ENCODE measurements around the gene CREB3L1.
A peak's percentile ranks its signal among the peaks of the same experiment; 100 is the strongest.

CREB3L1 gene

GRCh38 chr11:46335271-46335670, 57.8 kb downstream of the CREB3L1 start:
- H3K4me3 ChIP-seq (ENCODE audit: control insufficient read depth in 1 of 7, extremely low read depth in 1 of 7, insufficient read depth in 4 of 7, low read depth in 2 of 7, low read length in 6 of 7), result no peak overlapping the region
- no peak overlapping the region for H3K27ac ChIP-seq (ENCODE audit: insufficient read depth in 1 of 2, low read depth in 1 of 2, low read length in 2 of 2, poor library complexity in 1 of 2, severe bottlenecking in 2 of 2)
- no peak for DNase-seq
- H3K27me3 ChIP-seq (replicated peaks in 2 of 5; ENCODE audit: control insufficient read depth in 4 of 5, insufficient read depth in 5 of 5, low read length in 4 of 5), result peaks cover 0 to 20% (median 7%) of the 10 kb centered on the region in 5 experiments
- CTCF ChIA-PET, result interaction anchor here (42.2 kb wide), 1 partner anchor 27 kb away, joined by 1037 read pairs; the partner anchor contains the start of genes DGKZ and MDK
- H3K9me3 ChIP-seq (ENCODE audit: control extremely low read depth in 1 of 5, control insufficient read depth in 4 of 5, insufficient read depth in 2 of 5, low read depth in 1 of 5, low read length in 4 of 5), result no peaks in the 10 kb centered on the region
- H3K4me1 ChIP-seq (ENCODE audit: control extremely low read depth in 1 of 4, control insufficient read depth in 4 of 4, insufficient read depth in 4 of 4, low read length in 3 of 4), result peaks cover 12 to 82% (median 75%) of the 10 kb centered on the region in 4 experiments
- 90% methylated on average over 2 of the region's 6 CpGs for WGBS (ENCODE audit: insufficient coverage)
- POLR2A ChIA-PET, result no interaction called here
- H3K36me3 ChIP-seq (ENCODE audit: control insufficient read depth in 4 of 4, insufficient read depth in 4 of 4, low read length in 3 of 4), result no peaks in the 10 kb centered on the region

DNA sequence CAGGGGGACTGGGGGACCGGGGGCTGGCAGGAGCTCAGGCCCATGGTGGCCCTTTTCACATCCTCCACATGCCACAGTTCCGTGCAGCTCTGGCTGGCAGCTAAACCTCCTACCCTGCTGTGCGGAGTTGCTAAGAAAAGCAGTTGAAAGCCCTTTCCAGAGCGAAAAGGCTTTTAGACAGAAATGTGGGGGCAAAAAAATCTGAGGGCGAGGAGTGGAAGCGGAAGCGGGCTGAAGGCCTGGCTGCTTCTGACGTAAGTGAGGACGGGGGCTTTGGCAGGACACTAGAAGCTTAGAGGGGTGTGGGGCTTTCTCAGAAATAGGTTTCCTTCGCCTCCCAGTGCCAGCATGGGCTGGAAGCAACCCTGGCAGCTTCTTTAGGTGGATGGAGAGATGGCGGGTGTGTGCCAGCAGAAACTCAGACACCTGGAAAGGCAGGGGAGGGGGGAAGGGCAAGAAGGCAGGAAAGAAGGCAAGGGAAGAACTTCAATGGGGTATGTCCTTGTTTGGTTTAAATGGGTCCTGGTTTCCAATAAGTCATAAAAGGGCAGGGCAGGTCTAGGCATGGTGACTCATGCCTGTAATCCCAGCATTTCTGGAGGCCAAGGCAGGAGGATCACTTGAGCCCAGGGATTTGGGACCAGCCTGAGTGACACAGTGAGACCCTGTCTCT, 58.6 kb downstream of the CREB3L1 start:
- CTCF ChIA-PET, result interaction anchor here (0.7 to 42.2 kb wide), 3 partner anchors 18 to 26 kb away, joined by 4 to 1037 read pairs (median 4); partner anchors contain the start of genes DGKZ and MDK
- Histone ChIP-seq H3K4me3 (ENCODE audit: control insufficient read depth in 1 of 7, extremely low read depth in 1 of 7, insufficient read depth in 4 of 7, low read depth in 2 of 7, low read length in 6 of 7) (no peak overlapping the region), H3K27ac (ENCODE audit: insufficient read depth in 1 of 2, low read depth in 1 of 2, low read length in 2 of 2, poor library complexity in 1 of 2, severe bottlenecking in 2 of 2) (no peak overlapping the region), H3K36me3 (ENCODE audit: control insufficient read depth in 4 of 4, insufficient read depth in 4 of 4, low read length in 3 of 4) (no peaks in the 10 kb centered on the region), H3K4me1 (ENCODE audit: control extremely low read depth in 1 of 4, control insufficient read depth in 4 of 4, insufficient read depth in 4 of 4, low read length in 3 of 4) (peaks cover 7 to 82% (median 73%) of the 10 kb centered on the region in 4 experiments), H3K9me3 (ENCODE audit: control extremely low read depth in 1 of 5, control insufficient read depth in 4 of 5, insufficient read depth in 2 of 5, low read depth in 1 of 5, low read length in 4 of 5) (no peaks in the 10 kb centered on the region), H3K27me3 (replicated peaks in 2 of 5; ENCODE audit: control insufficient read depth in 4 of 5, insufficient read depth in 5 of 5, low read length in 4 of 5) (peaks cover 0 to 20% (median 7%) of the 10 kb centered on the region in 5 experiments)
- 97% methylated on average over 11 of the region's 11 CpGs for WGBS (ENCODE audit: insufficient coverage)
- no peak for DNase-seq
- POLR2A ChIA-PET, result no interaction called here

DNA sequence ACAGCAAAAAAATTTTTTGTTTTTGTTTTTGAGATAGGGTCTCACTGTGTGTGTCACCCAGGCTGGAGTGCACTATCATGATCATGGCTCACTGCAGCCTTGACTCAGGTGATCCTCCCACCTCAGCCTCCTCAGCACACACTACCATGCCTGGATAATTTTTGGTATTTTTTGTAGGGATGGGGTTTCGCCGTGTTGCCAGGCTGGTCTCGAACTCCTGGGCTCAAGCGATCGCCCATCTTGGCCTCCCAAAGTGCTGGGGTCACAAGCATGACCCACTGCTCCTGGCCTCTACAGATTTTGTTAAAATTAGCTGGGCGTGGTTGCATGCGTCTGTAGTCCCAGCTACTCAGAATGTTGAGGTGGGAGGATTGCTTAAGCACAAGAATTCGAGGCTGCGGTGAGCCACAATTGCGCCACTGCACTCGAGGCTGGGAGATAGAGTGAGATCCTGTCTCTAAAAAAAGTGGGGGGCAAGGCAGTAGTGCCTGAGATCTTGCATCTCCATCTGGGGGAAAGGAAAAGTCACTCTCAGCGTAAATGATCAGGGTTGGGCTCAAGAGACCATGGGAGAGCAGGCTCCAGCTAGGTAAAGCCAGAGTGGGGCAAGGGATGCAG, 59.2 kb downstream of the CREB3L1 start:
- Histone ChIP-seq H3K36me3 (ENCODE audit: control insufficient read depth in 4 of 4, insufficient read depth in 4 of 4, low read length in 3 of 4) (no peaks in the 10 kb centered on the region), H3K27me3 (replicated peaks in 2 of 5; ENCODE audit: control insufficient read depth in 4 of 5, insufficient read depth in 5 of 5, low read length in 4 of 5) (peaks cover 0 to 20% (median 7%) of the 10 kb centered on the region in 5 experiments), H3K4me1 (ENCODE audit: control extremely low read depth in 1 of 4, control insufficient read depth in 4 of 4, insufficient read depth in 4 of 4, low read length in 3 of 4) (peaks cover under 1 to 82% (median 73%) of the 10 kb centered on the region in 4 experiments), H3K9me3 (ENCODE audit: control extremely low read depth in 1 of 5, control insufficient read depth in 4 of 5, insufficient read depth in 2 of 5, low read depth in 1 of 5, low read length in 4 of 5) (no peaks in the 10 kb centered on the region), H3K27ac (ENCODE audit: insufficient read depth in 1 of 2, low read depth in 1 of 2, low read length in 2 of 2, poor library complexity in 1 of 2, severe bottlenecking in 2 of 2) (no peak overlapping the region), H3K4me3 (ENCODE audit: control insufficient read depth in 1 of 7, extremely low read depth in 1 of 7, insufficient read depth in 4 of 7, low read depth in 2 of 7, low read length in 6 of 7) (no peak overlapping the region)
- whole genome bisulfite sequencing (ENCODE audit: insufficient coverage), result 90% methylated on average over 10 of the region's 12 CpGs
- CTCF ChIA-PET, result interaction anchor here (0.7 to 42.2 kb wide), 3 partner anchors 19 to 25 kb away, joined by 4 to 1037 read pairs (median 4); partner anchors contain the start of genes DGKZ and MDK
- peak in 2 of 3 donors; percentile 71 to 77 for DNase-seq
- POLR2A ChIA-PET, result no interaction called here

DNA sequence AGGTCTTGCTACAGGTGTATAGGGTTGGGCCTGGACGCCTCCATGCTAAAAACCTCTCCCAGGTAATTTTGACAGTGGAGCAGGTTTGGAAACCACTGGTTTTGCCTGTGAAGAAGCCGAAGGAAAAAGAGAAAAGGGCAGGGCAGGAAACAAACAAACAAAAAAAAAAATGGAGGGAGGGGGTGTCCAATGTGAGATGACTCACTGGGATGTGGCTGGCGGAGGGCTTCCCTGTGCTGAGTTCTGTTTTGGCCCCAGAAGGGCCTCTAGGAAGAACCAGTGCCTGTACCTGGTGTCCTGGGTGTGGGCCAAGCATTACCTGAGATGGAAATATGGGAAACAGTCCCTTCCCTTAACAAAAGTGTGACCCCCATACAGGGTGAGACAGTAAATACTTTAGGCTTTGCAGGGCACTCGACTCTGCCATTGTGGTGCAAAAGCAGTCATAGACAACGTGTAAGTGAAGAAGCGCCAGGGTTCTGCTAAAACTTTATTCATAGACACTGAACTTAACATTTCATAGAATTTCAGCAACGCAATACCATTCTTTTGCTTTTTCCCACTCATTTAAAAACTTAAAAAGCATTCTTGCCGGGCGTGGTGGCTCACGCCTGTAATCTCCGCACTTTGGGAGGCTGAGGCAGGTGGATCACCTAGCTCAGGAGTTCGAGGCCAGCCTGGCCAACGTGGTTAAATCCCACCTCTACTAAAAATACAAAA, 60.3 kb downstream of the CREB3L1 start:
- H3K4me1 ChIP-seq (ENCODE audit: control extremely low read depth in 1 of 4, control insufficient read depth in 4 of 4, insufficient read depth in 4 of 4, low read length in 3 of 4), result peaks cover 3 to 82% (median 74%) of the 10 kb centered on the region in 4 experiments
- 91% methylated on average over 8 of the region's 13 CpGs for WGBS (ENCODE audit: insufficient coverage)
- peak in 1 of 3 donors; percentile 46 for DNase-seq

DNA sequence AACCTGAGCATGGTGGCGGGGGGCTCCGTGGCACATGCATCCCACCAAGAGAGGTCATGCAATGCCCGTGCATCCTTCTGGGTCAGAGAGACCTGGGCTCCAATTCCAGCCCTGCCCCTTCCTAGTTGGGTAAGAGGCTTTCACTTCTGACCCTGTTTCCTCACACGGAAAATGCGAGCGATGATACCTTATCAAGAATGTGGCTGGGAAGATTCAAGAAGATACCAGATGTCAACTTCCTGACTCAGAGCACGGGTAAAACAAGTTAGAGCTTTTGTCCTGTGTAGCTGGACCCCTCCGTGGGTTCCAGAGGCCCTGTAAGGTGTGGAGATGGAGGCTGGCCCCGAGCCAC, 61.1 kb downstream of the CREB3L1 start:
- ChIA-PET POLR2A (no interaction called here), CTCF (interaction anchor here (4.7 to 42.2 kb wide), 2 partner anchors 21 to 23 kb away, joined by 36 to 1037 read pairs; partner anchors contain the start of genes DGKZ and MDK)
- no peaks in the 10 kb centered on the region for H3K9me3 ChIP-seq (ENCODE audit: control extremely low read depth in 1 of 5, control insufficient read depth in 4 of 5, insufficient read depth in 2 of 5, low read depth in 1 of 5, low read length in 4 of 5)
- H3K4me1 ChIP-seq (ENCODE audit: control extremely low read depth in 1 of 4, control insufficient read depth in 4 of 4, insufficient read depth in 4 of 4, low read length in 3 of 4), result peaks cover 6 to 82% (median 72%) of the 10 kb centered on the region in 4 experiments
- H3K27ac ChIP-seq (ENCODE audit: insufficient read depth in 1 of 2, low read depth in 1 of 2, low read length in 2 of 2, poor library complexity in 1 of 2, severe bottlenecking in 2 of 2), result peak overlapping the region in 1 of 2 experiments; percentile 28
- H3K27me3 ChIP-seq (replicated peaks in 2 of 5; ENCODE audit: control insufficient read depth in 4 of 5, insufficient read depth in 5 of 5, low read length in 4 of 5), result peaks cover 0 to 4% (median 1%) of the 10 kb centered on the region in 5 experiments
- H3K4me3 ChIP-seq (ENCODE audit: control insufficient read depth in 1 of 7, extremely low read depth in 1 of 7, insufficient read depth in 4 of 7, low read depth in 2 of 7, low read length in 6 of 7), result peak overlapping the region in 5 of 7 experiments; percentile 7 to 68 (median 44)
- DNase-seq, result no peak
- H3K36me3 ChIP-seq (ENCODE audit: control insufficient read depth in 4 of 4, insufficient read depth in 4 of 4, low read length in 3 of 4), result no peaks in the 10 kb centered on the region
- WGBS (ENCODE audit: insufficient coverage), result 60% methylated on average over 5 of the region's 9 CpGs

More for the DNA sequence above, 60.3 kb downstream of the CREB3L1 start:
- Histone ChIP-seq H3K27ac (ENCODE audit: insufficient read depth in 1 of 2, low read depth in 1 of 2, low read length in 2 of 2, poor library complexity in 1 of 2, severe bottlenecking in 2 of 2) (no peak overlapping the region), H3K4me3 (ENCODE audit: control insufficient read depth in 1 of 7, extremely low read depth in 1 of 7, insufficient read depth in 4 of 7, low read depth in 2 of 7, low read length in 6 of 7) (no peak overlapping the region), H3K27me3 (replicated peaks in 2 of 5; ENCODE audit: control insufficient read depth in 4 of 5, insufficient read depth in 5 of 5, low read length in 4 of 5) (peaks cover 0 to 9% (median 4%) of the 10 kb centered on the region in 5 experiments), H3K9me3 (ENCODE audit: control extremely low read depth in 1 of 5, control insufficient read depth in 4 of 5, insufficient read depth in 2 of 5, low read depth in 1 of 5, low read length in 4 of 5) (no peaks in the 10 kb centered on the region), H3K36me3 (ENCODE audit: control insufficient read depth in 4 of 4, insufficient read depth in 4 of 4, low read length in 3 of 4) (no peaks in the 10 kb centered on the region)
- ChIA-PET POLR2A (no interaction called here), CTCF (interaction anchor here (4.7 to 42.2 kb wide), 2 partner anchors 20 to 24 kb away, joined by 36 to 1037 read pairs; partner anchors contain the start of genes DGKZ and MDK)

DNA sequence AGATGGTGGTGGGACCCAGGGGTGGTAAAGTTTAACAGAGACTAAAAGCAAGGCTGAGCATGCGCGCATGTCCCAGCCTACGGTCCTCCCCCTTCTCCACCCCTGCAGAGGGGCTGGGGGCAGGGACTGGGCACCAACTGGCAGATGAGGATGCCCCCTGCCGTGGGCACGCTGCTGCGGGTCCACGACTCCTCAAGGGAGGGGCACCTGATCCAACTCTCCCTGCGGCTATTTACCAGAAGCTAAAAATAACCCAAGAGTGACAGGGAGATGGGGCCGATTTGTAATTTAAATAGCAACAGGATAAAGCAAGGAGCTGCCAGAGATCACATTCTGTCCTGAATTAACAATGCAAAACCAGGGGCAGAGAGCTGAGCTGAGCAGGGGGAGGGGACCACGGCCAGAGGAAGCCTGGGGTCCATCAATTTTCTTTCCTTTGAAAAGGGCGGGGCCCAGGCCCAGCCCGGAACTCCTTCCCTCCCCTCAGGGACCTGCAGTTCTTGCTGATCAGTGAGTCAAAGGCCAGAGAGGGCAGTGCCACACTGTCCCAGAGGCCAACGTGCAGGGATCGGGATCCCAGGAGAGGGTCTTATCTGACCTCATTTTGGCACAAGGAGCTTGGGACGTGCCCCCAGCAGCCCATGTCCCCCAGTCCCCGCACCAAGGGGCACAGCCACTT, 61.7 kb downstream of the CREB3L1 start:
- ChIA-PET POLR2A (no interaction called here), CTCF (interaction anchor here (1.1 to 42.2 kb wide), 5 partner anchors 8 to 29 kb away, joined by 3 to 1037 read pairs (median 11); partner anchors contain the start of genes DGKZ and MDK)
- no peaks in the 10 kb centered on the region for H3K9me3 ChIP-seq (ENCODE audit: control extremely low read depth in 1 of 5, control insufficient read depth in 4 of 5, insufficient read depth in 2 of 5, low read depth in 1 of 5, low read length in 4 of 5)
- 13% methylated on average over 11 of the region's 16 CpGs for WGBS (ENCODE audit: insufficient coverage)
- H3K27ac ChIP-seq (ENCODE audit: insufficient read depth in 1 of 2, low read depth in 1 of 2, low read length in 2 of 2, poor library complexity in 1 of 2, severe bottlenecking in 2 of 2), result peak overlapping the region in 1 of 2 experiments; percentile 28
- H3K36me3 ChIP-seq (ENCODE audit: control insufficient read depth in 4 of 4, insufficient read depth in 4 of 4, low read length in 3 of 4), result no peaks in the 10 kb centered on the region
- peak in 2 of 3 donors; percentile 45 to 56 for DNase-seq
- H3K4me3 ChIP-seq (ENCODE audit: control insufficient read depth in 1 of 7, extremely low read depth in 1 of 7, insufficient read depth in 4 of 7, low read depth in 2 of 7, low read length in 6 of 7), result peak overlapping the region in 5 of 7 experiments; percentile 7 to 68 (median 44)
- H3K27me3 ChIP-seq (replicated peaks in 2 of 5; ENCODE audit: control insufficient read depth in 4 of 5, insufficient read depth in 5 of 5, low read length in 4 of 5), result peaks cover 0 to under 1% (median 0%) of the 10 kb centered on the region in 5 experiments
- H3K4me1 ChIP-seq (ENCODE audit: control extremely low read depth in 1 of 4, control insufficient read depth in 4 of 4, insufficient read depth in 4 of 4, low read length in 3 of 4), result peaks cover 6 to 82% (median 72%) of the 10 kb centered on the region in 4 experiments

Measured in common myeloid progenitor, CD34-positive (primary cell).